Activated T-cell treated with anti-CD3 and anti-CD28 coated beads for 48 hours (primary cell): ENCODE results near the gene PTRHD1.
"Not testable (repeated sequence)": the region's sequence is repeated elsewhere in the genome, so short reads cannot be mapped to it uniquely, and the experiment has no call there.

ENCODE experiments used
- DNase-seq: peaks from one replicate; pipeline ENCODE4 v3.0.0-alpha.2; 2020; ENCODE audit warnings: low read depth

The PTRHD1 gene

DNA sequence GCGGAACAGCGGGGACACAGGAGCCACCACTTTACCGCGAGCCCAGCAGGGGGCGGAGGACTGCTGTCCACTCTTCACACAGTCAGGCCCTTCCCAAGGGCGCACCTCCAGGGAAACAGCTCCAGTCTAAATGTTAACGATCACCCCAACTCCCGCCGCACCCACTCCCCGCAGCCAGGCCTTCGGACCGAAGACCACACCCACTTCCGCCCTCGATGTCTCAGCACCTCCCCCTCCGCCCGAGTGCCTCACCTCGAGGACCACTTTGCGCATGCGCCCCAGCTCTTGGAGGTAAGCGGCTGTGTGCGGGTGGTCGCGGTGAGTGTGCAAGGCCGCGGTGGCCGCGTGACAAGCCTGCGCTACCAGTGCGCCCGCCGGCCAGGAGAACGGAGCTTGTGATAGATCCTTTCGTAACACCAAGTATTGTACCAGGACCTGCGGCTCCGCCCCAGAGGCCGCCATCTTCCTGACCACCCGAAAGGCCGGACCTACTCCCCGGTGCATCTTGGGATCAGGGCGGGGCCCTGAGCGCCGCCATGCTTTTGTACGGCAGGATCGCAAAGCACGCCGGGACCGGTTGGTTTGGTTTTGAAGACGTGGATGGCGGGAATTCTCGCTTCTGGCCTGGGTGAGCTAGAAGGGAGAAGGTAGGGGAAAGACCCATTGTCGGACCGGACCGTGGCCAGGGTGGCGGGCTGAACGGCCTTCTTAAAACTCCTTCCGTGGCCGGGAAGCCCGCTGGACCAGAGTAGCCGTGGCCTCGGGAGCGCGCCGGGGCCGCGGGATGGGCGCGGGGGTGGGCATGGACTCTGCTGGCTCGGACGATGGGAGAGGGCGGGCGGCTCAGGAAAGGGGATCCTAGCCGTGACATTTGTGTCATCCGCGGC lies at the start of gene PTRHD1, which contains the start of gene CENPO:
TSS of gene PTRHD1 (minus strand) at position 518 of the 887 bp plus-strand sequence. CDS start at position 504, 14 bp downstream.
TSS of gene CENPO (plus strand) at position 552 of the 887 bp plus-strand sequence. CDS start 495 bp downstream, outside the sequence.
- DNase-seq: peak; percentile 88

DNA sequence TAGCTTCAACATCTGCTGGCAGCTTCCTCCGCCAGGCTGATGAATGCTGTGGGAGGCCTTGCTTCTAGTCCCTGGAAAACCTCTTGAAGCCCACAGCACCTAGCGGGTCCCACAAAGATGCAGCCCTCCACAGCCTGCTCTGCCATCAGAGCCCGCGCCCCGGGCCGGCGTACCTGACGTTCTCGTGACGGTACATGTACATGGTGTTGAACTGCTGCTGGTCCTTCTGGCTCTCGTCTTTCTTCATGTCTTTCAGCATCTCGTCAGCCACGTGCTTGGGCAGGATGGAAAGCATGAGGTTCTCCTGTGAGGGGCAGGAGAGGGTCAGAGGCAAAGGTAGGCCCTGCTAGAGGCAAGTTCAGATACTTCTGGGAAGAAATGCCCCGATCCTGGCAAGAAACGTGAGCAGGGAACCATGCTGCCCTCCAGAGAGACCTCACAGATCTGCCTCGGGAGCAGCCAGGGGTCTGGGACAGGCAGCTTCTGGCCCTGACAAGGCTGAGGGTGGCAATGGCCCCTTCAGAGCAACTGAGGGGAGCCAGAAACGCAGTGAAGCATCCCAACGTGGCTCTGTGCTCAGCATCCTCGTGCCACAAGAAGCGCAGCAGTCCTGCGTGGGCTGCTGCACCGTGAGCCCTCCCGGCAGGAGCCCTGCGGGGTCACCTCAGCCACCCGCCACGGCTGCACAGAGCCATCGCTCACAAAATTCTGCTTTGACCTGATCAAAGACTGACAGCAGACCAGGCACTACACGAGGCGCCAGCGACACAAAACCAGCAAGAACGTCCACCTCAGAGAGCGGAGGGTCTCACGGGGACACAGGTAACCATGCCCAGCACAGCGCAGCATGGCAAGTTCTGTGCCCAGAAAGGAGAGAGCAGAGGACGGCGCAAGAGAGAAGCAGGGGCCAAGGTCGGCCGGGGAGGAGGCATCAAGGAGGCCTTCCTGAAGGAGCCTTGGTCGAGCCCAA lies 49.2 kb upstream of the PTRHD1 start:
- no peak for DNase-seq

GRCh38 chr2:24840962-24841945 lies 48.1 kb upstream of the PTRHD1 start:
- no peak for DNase-seq

DNA sequence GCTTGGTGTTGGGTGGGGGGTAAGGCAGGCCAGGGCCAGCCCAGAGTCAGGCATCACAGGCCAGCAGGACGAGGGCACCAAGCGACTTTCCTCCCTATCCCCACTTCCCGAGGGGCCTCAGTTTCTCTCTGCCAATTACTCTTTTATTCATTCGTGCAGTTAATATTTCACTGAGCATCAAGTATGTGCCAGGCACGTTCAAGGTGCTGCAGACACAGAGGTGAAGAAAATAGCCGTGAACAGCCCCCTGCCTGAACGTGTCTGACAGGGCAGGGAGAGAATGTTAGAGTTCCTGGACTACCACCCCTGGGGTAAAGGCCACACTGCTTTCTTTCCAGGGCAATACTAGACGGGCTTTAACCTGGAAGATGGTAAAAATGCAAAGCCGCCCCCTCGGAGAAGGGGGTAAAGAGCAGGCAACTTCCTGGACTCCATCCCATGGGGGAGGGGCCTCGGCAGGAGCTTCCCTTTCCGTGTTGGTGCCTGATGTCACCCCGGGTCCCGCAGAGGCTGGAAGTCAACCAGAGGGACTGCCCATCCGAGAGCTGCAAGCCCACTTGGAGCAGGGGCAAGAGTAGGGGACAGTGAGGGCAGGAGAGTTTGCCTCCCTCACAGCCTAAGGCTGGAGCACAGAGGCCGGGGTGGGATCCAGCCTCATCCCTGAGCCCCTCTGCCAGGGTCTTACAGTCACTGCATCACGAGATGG lies 47.1 kb upstream of the PTRHD1 start:
- no peak for DNase-seq

DNA sequence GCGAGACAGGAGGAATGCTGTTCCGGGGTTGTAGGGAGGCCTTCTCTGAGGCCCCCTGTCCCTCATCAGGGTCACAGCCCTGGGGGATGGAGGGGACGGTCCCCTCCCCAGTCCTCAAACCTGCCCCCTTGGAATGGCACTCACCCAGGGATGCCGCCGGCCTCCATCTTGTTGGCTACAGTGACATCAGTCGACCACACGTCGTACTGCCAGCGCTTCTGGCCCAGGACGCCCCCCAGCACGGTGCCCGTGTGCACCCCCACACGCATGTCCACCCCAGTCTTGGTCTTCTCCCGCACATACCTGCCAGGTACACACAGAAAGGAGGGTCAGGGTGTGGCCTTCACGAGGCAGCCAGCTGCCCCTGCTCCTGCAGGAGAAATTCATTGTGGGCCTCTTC lies 46.5 kb upstream of the PTRHD1 start:
- DNase-seq: no peak

DNA sequence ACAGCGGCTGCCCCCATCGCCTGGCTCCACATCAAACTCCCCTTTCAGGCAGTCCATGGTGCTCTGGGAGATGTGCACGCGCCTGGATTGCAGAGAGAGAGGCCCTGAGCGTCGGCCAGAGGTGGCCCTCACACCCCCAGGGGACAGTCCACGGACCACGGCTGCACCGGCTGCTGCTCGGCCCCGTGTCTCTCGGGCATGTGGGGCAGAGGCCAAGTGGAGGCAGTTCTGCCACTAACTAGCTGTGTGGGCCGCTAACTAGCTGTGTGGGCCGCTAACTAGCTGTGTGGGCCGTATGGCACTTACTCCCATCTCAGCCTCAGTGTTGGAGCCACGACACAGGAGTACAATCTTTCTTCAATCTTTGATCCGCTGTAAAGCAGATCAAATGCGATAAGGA lies 45.4 kb upstream of the PTRHD1 start:
- no peak for DNase-seq

DNA sequence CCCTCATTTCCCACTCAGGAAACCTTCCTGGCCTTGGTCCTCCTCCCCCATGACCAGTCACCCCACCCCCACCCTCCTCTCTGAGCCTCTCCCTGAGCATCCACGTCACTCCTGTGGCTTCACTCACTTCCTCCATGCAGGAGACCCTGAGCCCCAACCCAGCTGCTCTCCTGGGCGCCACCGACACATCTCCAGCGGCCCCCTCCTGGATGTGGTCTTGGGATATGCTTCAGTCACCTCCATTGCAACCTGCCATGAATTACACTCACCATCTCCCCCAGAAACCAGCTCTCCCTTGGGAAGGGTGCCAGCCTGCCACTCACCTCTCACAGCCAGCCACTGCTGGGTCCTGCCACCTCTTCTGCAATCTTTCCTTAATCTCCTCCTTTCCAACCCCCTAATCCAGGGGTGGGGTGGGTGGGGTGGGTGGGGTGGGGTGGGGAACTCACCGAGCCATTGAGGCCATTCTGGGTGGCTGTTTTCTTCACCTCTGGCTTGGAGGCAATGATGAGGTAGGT lies 44.9 kb upstream of the PTRHD1 start:
- DNase-seq: no peak

GRCh38 chr2:24836706-24837105 lies 43.5 kb upstream of the PTRHD1 start:
- DNase-seq: no peak

- no peak for DNase-seq
These were observed 43.0 kb upstream of the PTRHD1 start for GRCh38 chr2:24836206-24836605.

- not testable (repeated sequence) for DNase-seq
These were observed 42.2 kb upstream of the PTRHD1 start for GRCh38 chr2:24835411-24835810.

GRCh38 chr2:24834733-24835395 lies 41.7 kb upstream of the PTRHD1 start:
- no peak for DNase-seq

DNA sequence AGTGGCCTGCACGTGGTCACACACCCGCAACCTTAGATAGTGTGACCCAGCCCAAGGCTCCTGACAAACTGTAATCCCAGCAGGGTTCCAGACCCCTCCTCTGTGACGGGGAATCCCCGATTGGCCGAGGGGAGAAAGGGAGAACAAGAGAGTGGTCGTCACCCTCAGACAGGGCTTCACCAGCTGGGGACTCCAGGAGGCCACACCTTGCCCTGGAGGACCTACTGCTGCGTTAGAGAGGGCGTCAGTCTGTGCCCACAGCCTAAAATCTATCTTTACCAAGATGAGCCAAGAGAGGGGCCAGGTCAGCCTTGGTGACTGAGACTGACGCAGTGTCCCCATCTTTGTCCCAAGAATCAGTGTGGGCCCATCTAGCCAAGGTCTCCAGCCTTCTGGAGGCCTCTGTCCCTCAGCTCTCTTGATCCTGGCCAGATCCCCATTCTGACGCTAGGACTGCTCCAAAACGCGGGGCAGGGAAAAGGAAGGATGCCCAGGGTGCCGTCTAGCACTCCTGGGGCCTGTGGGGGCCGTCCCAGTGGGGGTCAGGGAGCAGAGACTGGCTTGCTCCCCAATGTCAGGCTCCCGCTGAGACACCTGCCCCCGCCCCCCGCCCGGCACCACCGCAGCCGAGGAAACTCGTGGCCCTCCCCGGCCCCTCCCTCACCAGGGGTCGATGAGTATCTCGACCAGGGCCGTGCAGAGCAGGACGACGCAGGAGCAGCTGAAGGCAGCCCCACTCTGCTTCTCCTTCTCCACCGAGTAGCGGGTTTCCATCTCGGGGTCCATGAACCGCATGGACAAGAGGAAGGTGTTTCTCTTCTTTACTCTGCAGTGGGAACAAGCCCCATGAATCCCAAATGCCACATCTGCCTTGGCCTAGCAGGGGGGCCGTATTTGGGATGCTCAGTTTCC lies 40.9 kb upstream of the PTRHD1 start:
- DNase-seq: no peak

DNA sequence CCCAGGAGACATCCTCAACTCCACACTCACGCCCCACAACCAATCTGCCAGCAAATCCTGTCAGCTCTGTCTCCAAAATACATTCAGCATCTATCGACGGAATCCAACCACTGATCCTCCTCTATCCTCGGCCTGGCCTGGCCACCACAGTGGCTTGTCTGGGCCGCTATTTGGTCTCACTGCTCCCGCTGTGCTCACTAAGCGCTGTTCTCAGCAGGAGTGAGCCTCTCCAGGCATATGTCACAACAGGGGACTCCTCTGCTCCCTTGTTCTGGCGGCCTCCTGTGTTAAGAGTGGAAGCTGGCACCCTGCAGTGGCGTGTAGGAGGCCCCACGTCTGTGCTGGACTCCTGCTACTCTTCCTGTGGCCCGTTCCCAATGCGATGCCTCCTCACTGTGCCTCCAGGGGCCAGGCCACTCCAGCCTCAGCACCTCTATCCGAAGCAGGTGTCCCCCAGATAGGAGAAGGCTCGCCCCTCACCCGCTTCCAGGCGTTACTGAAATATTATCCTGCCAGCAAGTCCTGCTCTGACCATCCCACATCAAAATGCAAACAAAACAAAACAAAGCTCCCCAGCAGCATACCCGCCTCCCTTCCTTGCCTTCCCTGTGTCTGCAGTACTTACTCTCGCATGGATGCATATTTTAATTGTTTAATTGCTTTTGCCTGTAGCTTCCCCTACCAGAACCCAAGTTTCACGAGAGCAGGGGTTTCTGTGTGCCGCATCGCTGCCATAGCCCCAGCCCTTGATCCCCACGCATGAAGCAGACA lies 39.9 kb upstream of the PTRHD1 start:
- DNase-seq: no peak

GRCh38 chr2:24832521-24832920 lies 39.3 kb upstream of the PTRHD1 start:
- no peak for DNase-seq

- no peak for DNase-seq
These were observed 38.9 kb upstream of the PTRHD1 start for GRCh38 chr2:24832073-24832461.

- DNase-seq: no peak
These were observed 38.3 kb upstream of the PTRHD1 start for GRCh38 chr2:24831221-24832072.

DNA sequence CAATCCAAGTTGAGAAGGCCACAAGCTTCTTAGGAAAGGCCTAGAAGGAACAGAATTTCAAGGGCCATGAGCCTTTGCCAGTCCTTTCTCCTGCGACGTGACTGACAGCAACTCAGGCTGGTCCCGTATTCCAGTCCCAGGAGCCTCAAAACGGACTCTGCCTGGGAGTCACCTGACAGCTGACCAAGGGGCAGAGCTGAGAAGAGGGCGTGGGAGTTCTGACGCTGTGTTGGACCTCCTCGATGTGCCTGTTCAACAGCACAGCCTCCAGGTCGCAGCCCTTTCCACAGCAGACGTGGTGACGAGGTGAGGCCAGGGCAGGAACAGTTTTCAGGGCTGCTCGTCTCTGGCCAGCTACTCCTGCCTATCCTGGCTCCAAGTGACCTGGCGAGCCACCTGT lies 37.6 kb upstream of the PTRHD1 start:
- DNase-seq: no peak
